PC-3 (cell line): ENCODE results near the gene CTDNEP1. TPM values are rescaled to one million over a fixed set of nuclear protein-coding genes. Genes with fewer than 3 reads are reported as not detected.

Experiments
- ATAC-seq: fragments of 200-7000 bp; cut with Tn5 transposase; 2 replicates; pipeline ENCODE4 v1.9.1; 2020; ENCODE audit warnings: mild to moderate bottlenecking, moderate library complexity
- BruUV-seq: library from RNA; stranded (reverse); fragments of 400-500 nt; replicated peaks from 2 replicates; lab custom pipeline; 2021; lab: Mats Ljungman, UMichigan
- CTCF ChIA-PET: fragments of 300-600 bp; sonication (Branson Sonifier 250); formaldehyde crosslinking; loops from one replicate; lab custom pipeline; 2022; ENCODE audit warnings: antibody characterized with exemption; lab: Charles Lee
- POLR2A ChIA-PET: fragments of 300-600 bp; sonication (Branson Sonifier 250); formaldehyde crosslinking; loops from one replicate; lab custom pipeline; 2022; ENCODE audit warnings: antibody characterized with exemption; ENCODE audit not compliant: unreplicated experiment; lab: Charles Lee
- DNase-seq: peaks from one replicate; pipeline ENCODE4 v3.0.0-alpha.2; 2015
- H2AFZ ChIP-seq: fragments of 300-600 bp; sonication (generic); 2 replicates; pipeline ENCODE4 v1.6.0; 2016; ENCODE audit warnings: antibody characterized with exemption, low read length
- H3F3A ChIP-seq: fragments of 300-600 bp; sonication (generic); one replicate; pipeline ENCODE4 v1.6.0; 2017; ENCODE audit warnings: antibody characterized with exemption, low read length, control low read depth, mild to moderate bottlenecking; ENCODE audit not compliant: unreplicated experiment
- H3K27ac ChIP-seq: fragments of 300-600 bp; sonication (generic); 2 replicates; pipeline ENCODE4 v1.5.1; 2016; ENCODE audit warnings: mild to moderate bottlenecking, low read length
- H3K27me3 ChIP-seq: fragments of 300-600 bp; sonication (generic); 2 replicates; pipeline ENCODE4 v1.6.1; 2016; ENCODE audit warnings: low read length, mixed read lengths
- H3K36me3 ChIP-seq: fragments of 300-600 bp; sonication (generic); 2 replicates; pipeline ENCODE4 v1.6.1; 2016; ENCODE audit warnings: low read depth, mixed run types, low read length, mixed read lengths
- H3K4me1 ChIP-seq: fragments of 300-600 bp; sonication (generic); 2 replicates; pipeline ENCODE4 v1.5.1; 2016; ENCODE audit warnings: low read length; ENCODE audit not compliant: insufficient read depth
- H3K4me2 ChIP-seq: fragments of 300-600 bp; sonication (generic); 2 replicates; pipeline ENCODE4 v1.6.0; 2016; ENCODE audit warnings: low read length
- H3K4me3 ChIP-seq: fragments of 300-600 bp; sonication (generic); 2 replicates; pipeline ENCODE4 v1.5.1; 2016; ENCODE audit warnings: mild to moderate bottlenecking, low read length, mixed read lengths
- H3K79me2 ChIP-seq: fragments of 300-600 bp; sonication (generic); 2 replicates; pipeline ENCODE4 v1.6.1; 2017; ENCODE audit warnings: low read length, mixed read lengths
- H3K9ac ChIP-seq: fragments of 300-600 bp; sonication (generic); 2 replicates; pipeline ENCODE4 v1.6.0; 2016; ENCODE audit warnings: mild to moderate bottlenecking, low read length
- H3K9me2 ChIP-seq: fragments of 300-600 bp; sonication (generic); replicated peaks from 2 replicates; pipeline ENCODE4 v1.6.1; 2016; ENCODE audit warnings: mixed run types, low read length, mixed read lengths
- H3K9me3 ChIP-seq: fragments of 300-600 bp; sonication (generic); 2 replicates; pipeline ENCODE4 v1.6.1; 2016; ENCODE audit warnings: low read length, mixed read lengths
- H4K20me1 ChIP-seq: fragments of 300-600 bp; sonication (generic); 2 replicates; pipeline ENCODE4 v1.6.1; 2016; ENCODE audit warnings: low read length, mixed read lengths
- CTCF ChIP-seq: fragments of 300-600 bp; sonication (generic); conservative IDR thresholded peaks from 2 replicates; pipeline ENCODE4 v1.5.1; 2017; ENCODE audit warnings: antibody characterized with exemption, low read depth, mild to moderate bottlenecking, low read length
- EZH2 ChIP-seq: fragments of 300-600 bp; sonication (generic); IDR thresholded peaks from one replicate; pipeline ENCODE4 v1.6.1; 2017; ENCODE audit warnings: antibody characterized with exemption, mild to moderate bottlenecking, low read length; ENCODE audit not compliant: unreplicated experiment
- EZH2phosphoT487 ChIP-seq: fragments of 300-600 bp; sonication (generic); IDR thresholded peaks from 2 replicates; pipeline ENCODE4 v1.6.1; 2018; ENCODE audit warnings: mild to moderate bottlenecking, antibody characterized with exemption, low read length, borderline replicate concordance
- intact Hi-C: fragments of 100-400 bp; cut with micrococcal nuclease; formaldehyde crosslinking; loops from 2 replicates; pipeline ENCODE4 v1.9.0; 2023
- total RNA-seq: library from RNA; depleted of rRNA; stranded (reverse); fragments of >200 nt; gene quantifications from 2 replicates; pipeline ENCODE4 v1.2.3, GENCODE V29; 2014

CTDNEP1 gene
- total RNA-seq, 1 experiment from 2014 or later: 52.4 TPM

GRCh38 chr17:7204828-7205461 lies 46.6 kb downstream of the CTDNEP1 start:
- no peaks in the 10 kb centered on the region for H3F3A ChIP-seq
- H2AFZ ChIP-seq: no peak overlapping the region
- ATAC-seq: no peak
- no peaks in the 10 kb centered on the region for H3K27me3 ChIP-seq
- H3K9me3 ChIP-seq: no peaks in the 10 kb centered on the region
- H3K9ac ChIP-seq: no peak overlapping the region
- no peak overlapping the region for H3K4me2 ChIP-seq
- no peak overlapping the region for H3K4me3 ChIP-seq
- ChIA-PET CTCF (no interaction called here), POLR2A (no interaction called here)
- H3K9me2 ChIP-seq: no peaks in the 10 kb centered on the region
- no peaks in the 10 kb centered on the region for H3K4me1 ChIP-seq
- TF ChIP-seq CTCF (no peak), EZH2phosphoT487 (no peak), EZH2 (no peak)
- no peak for DNase-seq
- no TSS peak for BruUV-seq
- H3K36me3 ChIP-seq: no peaks in the 10 kb centered on the region
- H3K79me2 ChIP-seq: no peaks in the 10 kb centered on the region
- intact Hi-C loops: no loop called here
- H4K20me1 ChIP-seq: no peaks in the 10 kb centered on the region
- no peak overlapping the region for H3K27ac ChIP-seq

GRCh38 chr17:7204336-7204735 lies 47.2 kb downstream of the CTDNEP1 start:
- BruUV-seq: no TSS peak
- Histone ChIP-seq H2AFZ (no peak overlapping the region), H3K79me2 (no peaks in the 10 kb centered on the region), H4K20me1 (no peaks in the 10 kb centered on the region), H3K27me3 (no peaks in the 10 kb centered on the region), H3K4me2 (no peak overlapping the region), H3K36me3 (no peaks in the 10 kb centered on the region), H3F3A (no peaks in the 10 kb centered on the region), H3K27ac (no peak overlapping the region), H3K4me1 (no peaks in the 10 kb centered on the region), H3K9me2 (no peaks in the 10 kb centered on the region), H3K9me3 (no peaks in the 10 kb centered on the region), H3K9ac (no peak overlapping the region), H3K4me3 (no peak overlapping the region)
- TF ChIP-seq EZH2 (no peak), EZH2phosphoT487 (no peak), CTCF (no peak)
- POLR2A ChIA-PET: no interaction called here
- intact Hi-C loops: no loop called here
- ATAC-seq (no peak), DNase-seq (no peak)
- CTCF ChIA-PET: no interaction called here

DNA sequence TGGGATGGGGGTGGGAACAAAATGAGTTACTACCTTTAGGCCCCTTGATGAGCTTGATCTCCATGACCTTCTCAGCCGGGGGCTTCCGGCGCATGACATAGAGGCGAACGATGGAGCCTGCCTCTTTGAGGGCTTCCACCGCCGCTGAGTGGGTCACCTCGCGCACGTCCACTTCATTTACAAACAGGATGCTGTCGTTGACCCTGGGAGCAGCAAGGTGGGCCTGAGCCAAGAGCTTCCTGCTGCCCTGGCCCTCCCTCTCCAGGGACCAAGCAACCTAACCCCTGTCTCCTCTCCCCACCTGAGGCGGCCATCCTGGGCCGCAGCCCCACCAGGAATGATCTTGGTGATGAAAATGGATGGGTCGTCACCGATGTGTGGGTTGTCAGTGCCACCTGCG lies 48.1 kb downstream of the CTDNEP1 start:
- DNase-seq: no peak
- no peaks in the 10 kb centered on the region for H4K20me1 ChIP-seq
- ChIA-PET POLR2A (no interaction called here), CTCF (no interaction called here)
- no peaks in the 10 kb centered on the region for H3K9me3 ChIP-seq
- H3K4me2 ChIP-seq: no peak overlapping the region
- no peaks in the 10 kb centered on the region for H3K9me2 ChIP-seq
- ATAC-seq: no peak
- BruUV-seq: TSS peak; percentile 37
- no peaks in the 10 kb centered on the region for H3K4me1 ChIP-seq
- H3K79me2 ChIP-seq: no peaks in the 10 kb centered on the region
- H3K9ac ChIP-seq: no peak overlapping the region
- H3K4me3 ChIP-seq: no peak overlapping the region
- H3K27ac ChIP-seq: no peak overlapping the region
- H3F3A ChIP-seq: no peaks in the 10 kb centered on the region
- intact Hi-C loops: no loop called here
- TF ChIP-seq CTCF (no peak), EZH2phosphoT487 (no peak), EZH2 (no peak)
- H3K36me3 ChIP-seq: no peaks in the 10 kb centered on the region
- H3K27me3 ChIP-seq: no peaks in the 10 kb centered on the region
- H2AFZ ChIP-seq: no peak overlapping the region
